Liver (tissue), 9 donors: ENCODE measurements around the gene PPP2R2B. TPM values are rescaled to one million over a fixed set of nuclear protein-coding genes. Genes with fewer than 3 reads are reported as not detected.

Experiments used
- DNase-seq: peaks from one replicate; pipeline ENCODE4 v3.0.0-alpha.2; 2017; ENCODE audit warnings: low spot score
- H3K27ac ChIP-seq, 2 donors: one replicate each; pipeline ENCODE4 v1.7.0; 2013; ENCODE audit warnings: inconsistent platforms in 2 of 2, low read length in 2 of 2, control low read depth in 1 of 2, low read depth in 1 of 2, mild to moderate bottlenecking in 1 of 2
- H3K27me3 ChIP-seq, 4 donors: one replicate each; pipeline versions ENCODE4 v1.6.1 to v1.7.0; 2013; ENCODE audit warnings: low read length in 3 of 4, inconsistent platforms in 1 of 4, mild to moderate bottlenecking in 1 of 4, moderate library complexity in 1 of 4; ENCODE audit not compliant: control insufficient read depth in 4 of 4, insufficient read depth in 4 of 4
- H3K36me3 ChIP-seq, 4 donors: one replicate each; pipeline versions ENCODE4 v1.6.1 to v1.7.0; 2013; ENCODE audit warnings: low read length in 3 of 4, mild to moderate bottlenecking in 3 of 4, low read depth in 1 of 4, moderate library complexity in 1 of 4; ENCODE audit not compliant: control insufficient read depth in 4 of 4, insufficient read depth in 3 of 4
- H3K4me1 ChIP-seq, 4 donors: one replicate each; pipeline versions ENCODE4 v1.6.1 to v1.7.0; 2013; ENCODE audit warnings: low read length in 3 of 4, mild to moderate bottlenecking in 3 of 4, moderate library complexity in 1 of 4; ENCODE audit not compliant: control insufficient read depth in 4 of 4, insufficient read depth in 4 of 4
- H3K4me3 ChIP-seq, 3 donors: one replicate each; pipeline versions ENCODE4 v1.6.1 to v1.7.0; 2013; ENCODE audit warnings: low read length in 3 of 3, control low read depth in 1 of 3, low read depth in 1 of 3, mild to moderate bottlenecking in 1 of 3
- H3K9ac ChIP-seq, 2 donors: one replicate each; pipeline ENCODE4 v1.7.0; 2013; ENCODE audit warnings: low read length in 2 of 2, mild to moderate bottlenecking in 2 of 2, moderate library complexity in 2 of 2, control low read depth in 1 of 2, low read depth in 1 of 2
- H3K9me3 ChIP-seq, 4 donors: one replicate each; pipeline versions ENCODE4 v1.6.1 to v1.7.0; 2013; ENCODE audit warnings: low read length in 3 of 4; ENCODE audit not compliant: control insufficient read depth in 4 of 4
- EGR1 ChIP-seq, 2 donors: IDR thresholded peaks; 2 replicates each; pipeline ENCODE4 v1.6.1; 2016 to 2018; ENCODE audit warnings: antibody characterized with exemption in 2 of 2, low read depth in 2 of 2
- FOXA1 ChIP-seq: IDR thresholded peaks from 2 replicates; pipeline ENCODE4 v1.6.1; 2016; ENCODE audit warnings: antibody characterized with exemption
- FOXA2 ChIP-seq: IDR thresholded peaks from 2 replicates; pipeline ENCODE4 v1.6.1; 2016; ENCODE audit warnings: antibody characterized with exemption
- GABPA ChIP-seq, 2 donors: IDR thresholded peaks in 1 of 2; conservative IDR thresholded peaks in 1 of 2; 2 replicates each; pipeline ENCODE4 v1.6.1; 2016; ENCODE audit warnings: antibody characterized with exemption in 2 of 2, mild to moderate bottlenecking in 1 of 2, moderate library complexity in 1 of 2
- HNF4A ChIP-seq, 2 donors: conservative IDR thresholded peaks; 2 replicates each; pipeline ENCODE4 v1.6.1; 2016; ENCODE audit warnings: antibody characterized with exemption in 2 of 2, mild to moderate bottlenecking in 2 of 2
- HNF4G ChIP-seq: IDR thresholded peaks from 2 replicates; pipeline ENCODE4 v1.6.1; 2016; ENCODE audit warnings: antibody characterized with exemption
- JUND ChIP-seq, 2 donors: IDR thresholded peaks; 2 replicates each; pipeline ENCODE4 v1.6.1; 2016; ENCODE audit warnings: antibody characterized with exemption in 2 of 2
- NR2F2 ChIP-seq: IDR thresholded peaks from 2 replicates; pipeline ENCODE4 v1.6.1; 2016; ENCODE audit warnings: antibody characterized with exemption
- RAD21 ChIP-seq, 2 donors: IDR thresholded peaks; 2 replicates each; pipeline ENCODE4 v1.6.1; 2016; ENCODE audit warnings: antibody characterized with exemption in 2 of 2, mild to moderate bottlenecking in 2 of 2
- RXRA ChIP-seq, 2 donors: IDR thresholded peaks; 2 replicates each; pipeline ENCODE4 v1.6.1; 2017 to 2018; ENCODE audit warnings: antibody characterized with exemption in 2 of 2, mild to moderate bottlenecking in 1 of 2
- SP1 ChIP-seq: IDR thresholded peaks from 2 replicates; pipeline ENCODE4 v1.6.1; 2018; ENCODE audit warnings: antibody characterized with exemption, mild to moderate bottlenecking
- TAF1 ChIP-seq: conservative IDR thresholded peaks from 2 replicates; pipeline ENCODE4 v1.6.1; 2016; ENCODE audit warnings: antibody characterized with exemption, mild to moderate bottlenecking
- YY1 ChIP-seq: IDR thresholded peaks from 2 replicates; pipeline ENCODE4 v1.6.1; 2016; ENCODE audit warnings: antibody characterized with exemption, mild to moderate bottlenecking
- polyA plus RNA-seq, 2 donors: library from polyadenylated mRNA; stranded (reverse) in 1 of 2; unstranded in 1 of 2; fragments of 200-250 nt in 1 of 2; fragments of >200 nt in 1 of 2; fragmentation: Nextera tagmentation in 1 of 2; extraction: Ambion mirVana in 1 of 2; gene quantifications; one replicate each; pipeline versions ENCODE4 v1.2.1 to v1.2.3, GENCODE V29; 2013 to 2015
- total RNA-seq, 2 donors: library from RNA; depleted of rRNA; stranded (reverse); fragments of >200 nt; gene quantifications; one replicate each; pipeline ENCODE4 v1.2.3, GENCODE V29; 2014
- TF ChIP-seq, protein P1 (sequence below): IDR thresholded peaks from 2 replicates; pipeline ENCODE4 v1.6.1; 2016; ENCODE audit warnings: antibody characterized with exemption
- TF ChIP-seq, protein P2 (sequence below): IDR thresholded peaks from 2 replicates; pipeline ENCODE4 v1.6.1; 2016; ENCODE audit warnings: antibody characterized with exemption
- TF ChIP-seq, protein P3 (sequence below): IDR thresholded peaks from 2 replicates; pipeline ENCODE4 v1.6.1; 2016; ENCODE audit warnings: antibody characterized with exemption
- TF ChIP-seq, protein P4 (sequence below): fragments of 150-350 bp; IDR thresholded peaks from 2 replicates; pipeline ENCODE4 v1.5.1; 2017; ENCODE audit warnings: improper control_type of control experiment, low read depth, low read length; ENCODE audit not compliant: missing input control
- TF ChIP-seq, protein P5 (sequence below): IDR thresholded peaks from 2 replicates; pipeline ENCODE4 v1.6.1; 2016; ENCODE audit warnings: antibody characterized with exemption, mild to moderate bottlenecking
- donor health status: healthy.
- donor health status: healthy.
- donor health status: healthy.
- donor health status: healthy.
- donor health status: healthy.

PPP2R2B gene
- total and polyA plus RNA-seq, 4 donors, result 0.15 to 6.3 (median 0.40) TPM

DNA sequence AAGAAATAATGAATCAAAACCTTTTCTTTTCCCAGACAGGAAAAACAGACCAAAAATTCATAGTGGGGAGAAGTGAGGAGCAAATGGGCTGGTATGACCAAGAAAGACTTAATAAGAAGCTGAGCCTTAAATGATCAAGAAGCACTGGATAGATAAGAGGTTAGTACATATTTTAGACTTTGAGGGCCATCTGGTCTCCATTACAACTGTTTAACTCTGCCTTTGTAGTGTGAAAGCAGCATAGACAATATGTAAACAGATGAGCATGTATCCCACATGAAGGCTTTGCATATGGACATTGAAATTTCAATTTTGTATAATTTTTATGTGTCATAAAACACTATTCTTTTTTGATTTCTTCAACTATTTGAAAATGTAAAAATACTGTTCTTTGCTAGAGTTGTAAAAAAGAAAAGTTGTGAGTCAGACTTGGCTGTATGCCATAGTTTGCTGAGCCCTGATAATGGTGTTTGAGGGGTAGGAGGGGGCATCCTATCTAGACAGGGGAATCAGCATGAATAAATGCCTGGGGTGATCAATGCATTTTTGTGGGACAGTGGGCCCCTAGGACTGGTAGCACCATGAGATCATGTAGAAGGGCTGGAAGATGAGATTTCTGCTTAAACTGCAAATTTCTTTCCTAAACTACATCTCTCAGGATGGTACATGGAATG, 270.8 kb downstream of the PPP2R2B start:
- no peak overlapping the region for H3K4me3 ChIP-seq
- H3K27ac ChIP-seq, result no peak overlapping the region
- no peaks in the 10 kb centered on the region for H3K36me3 ChIP-seq
- no peaks in the 10 kb centered on the region for H3K9me3 ChIP-seq
- no peak for DNase-seq
- no peaks in the 10 kb centered on the region for H3K4me1 ChIP-seq
- no peaks in the 10 kb centered on the region for H3K27me3 ChIP-seq
- no peak overlapping the region for H3K9ac ChIP-seq
- no peak for TF ChIP-seq RAD21 (IDR thresholded peaks at IDR 0.05)
- TF ChIP-seq RXRA (IDR thresholded peaks at IDR 0.05), result no peak
- TF ChIP-seq, protein P1, sequence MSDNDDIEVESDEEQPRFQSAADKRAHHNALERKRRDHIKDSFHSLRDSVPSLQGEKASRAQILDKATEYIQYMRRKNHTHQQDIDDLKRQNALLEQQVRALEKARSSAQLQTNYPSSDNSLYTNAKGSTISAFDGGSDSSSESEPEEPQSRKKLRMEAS, result no peak
- no peak for TF ChIP-seq YY1
- TF ChIP-seq, protein P2, sequence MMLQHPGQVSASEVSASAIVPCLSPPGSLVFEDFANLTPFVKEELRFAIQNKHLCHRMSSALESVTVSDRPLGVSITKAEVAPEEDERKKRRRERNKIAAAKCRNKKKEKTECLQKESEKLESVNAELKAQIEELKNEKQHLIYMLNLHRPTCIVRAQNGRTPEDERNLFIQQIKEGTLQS, result no peak
- no peak for TF ChIP-seq SP1
- TF ChIP-seq JUND (IDR thresholded peaks at IDR 0.05), result no peak
- no peak for TF ChIP-seq NR2F2
- no peak for TF ChIP-seq FOXA1
- TF ChIP-seq, protein P3, sequence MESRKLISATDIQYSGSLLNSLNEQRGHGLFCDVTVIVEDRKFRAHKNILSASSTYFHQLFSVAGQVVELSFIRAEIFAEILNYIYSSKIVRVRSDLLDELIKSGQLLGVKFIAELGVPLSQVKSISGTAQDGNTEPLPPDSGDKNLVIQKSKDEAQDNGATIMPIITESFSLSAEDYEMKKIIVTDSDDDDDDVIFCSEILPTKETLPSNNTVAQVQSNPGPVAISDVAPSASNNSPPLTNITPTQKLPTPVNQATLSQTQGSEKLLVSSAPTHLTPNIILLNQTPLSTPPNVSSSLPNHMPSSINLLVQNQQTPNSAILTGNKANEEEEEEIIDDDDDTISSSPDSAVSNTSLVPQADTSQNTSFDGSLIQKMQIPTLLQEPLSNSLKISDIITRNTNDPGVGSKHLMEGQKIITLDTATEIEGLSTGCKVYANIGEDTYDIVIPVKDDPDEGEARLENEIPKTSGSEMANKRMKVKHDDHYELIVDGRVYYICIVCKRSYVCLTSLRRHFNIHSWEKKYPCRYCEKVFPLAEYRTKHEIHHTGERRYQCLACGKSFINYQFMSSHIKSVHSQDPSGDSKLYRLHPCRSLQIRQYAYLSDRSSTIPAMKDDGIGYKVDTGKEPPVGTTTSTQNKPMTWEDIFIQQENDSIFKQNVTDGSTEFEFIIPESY, result no peak
- TF ChIP-seq TAF1, result no peak
- TF ChIP-seq HNF4G, result no peak
- TF ChIP-seq HNF4A (conservative IDR thresholded peaks at IDR 0.05), result no peak
- TF ChIP-seq GABPA (IDR thresholded peaks at IDR 0.05 in 1 of 2, conservative IDR thresholded peaks at IDR 0.05 in 1 of 2), result no peak
- TF ChIP-seq FOXA2, result no peak
- TF ChIP-seq, protein P4, sequence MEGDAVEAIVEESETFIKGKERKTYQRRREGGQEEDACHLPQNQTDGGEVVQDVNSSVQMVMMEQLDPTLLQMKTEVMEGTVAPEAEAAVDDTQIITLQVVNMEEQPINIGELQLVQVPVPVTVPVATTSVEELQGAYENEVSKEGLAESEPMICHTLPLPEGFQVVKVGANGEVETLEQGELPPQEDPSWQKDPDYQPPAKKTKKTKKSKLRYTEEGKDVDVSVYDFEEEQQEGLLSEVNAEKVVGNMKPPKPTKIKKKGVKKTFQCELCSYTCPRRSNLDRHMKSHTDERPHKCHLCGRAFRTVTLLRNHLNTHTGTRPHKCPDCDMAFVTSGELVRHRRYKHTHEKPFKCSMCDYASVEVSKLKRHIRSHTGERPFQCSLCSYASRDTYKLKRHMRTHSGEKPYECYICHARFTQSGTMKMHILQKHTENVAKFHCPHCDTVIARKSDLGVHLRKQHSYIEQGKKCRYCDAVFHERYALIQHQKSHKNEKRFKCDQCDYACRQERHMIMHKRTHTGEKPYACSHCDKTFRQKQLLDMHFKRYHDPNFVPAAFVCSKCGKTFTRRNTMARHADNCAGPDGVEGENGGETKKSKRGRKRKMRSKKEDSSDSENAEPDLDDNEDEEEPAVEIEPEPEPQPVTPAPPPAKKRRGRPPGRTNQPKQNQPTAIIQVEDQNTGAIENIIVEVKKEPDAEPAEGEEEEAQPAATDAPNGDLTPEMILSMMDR, result no peak
- TF ChIP-seq, protein P5, sequence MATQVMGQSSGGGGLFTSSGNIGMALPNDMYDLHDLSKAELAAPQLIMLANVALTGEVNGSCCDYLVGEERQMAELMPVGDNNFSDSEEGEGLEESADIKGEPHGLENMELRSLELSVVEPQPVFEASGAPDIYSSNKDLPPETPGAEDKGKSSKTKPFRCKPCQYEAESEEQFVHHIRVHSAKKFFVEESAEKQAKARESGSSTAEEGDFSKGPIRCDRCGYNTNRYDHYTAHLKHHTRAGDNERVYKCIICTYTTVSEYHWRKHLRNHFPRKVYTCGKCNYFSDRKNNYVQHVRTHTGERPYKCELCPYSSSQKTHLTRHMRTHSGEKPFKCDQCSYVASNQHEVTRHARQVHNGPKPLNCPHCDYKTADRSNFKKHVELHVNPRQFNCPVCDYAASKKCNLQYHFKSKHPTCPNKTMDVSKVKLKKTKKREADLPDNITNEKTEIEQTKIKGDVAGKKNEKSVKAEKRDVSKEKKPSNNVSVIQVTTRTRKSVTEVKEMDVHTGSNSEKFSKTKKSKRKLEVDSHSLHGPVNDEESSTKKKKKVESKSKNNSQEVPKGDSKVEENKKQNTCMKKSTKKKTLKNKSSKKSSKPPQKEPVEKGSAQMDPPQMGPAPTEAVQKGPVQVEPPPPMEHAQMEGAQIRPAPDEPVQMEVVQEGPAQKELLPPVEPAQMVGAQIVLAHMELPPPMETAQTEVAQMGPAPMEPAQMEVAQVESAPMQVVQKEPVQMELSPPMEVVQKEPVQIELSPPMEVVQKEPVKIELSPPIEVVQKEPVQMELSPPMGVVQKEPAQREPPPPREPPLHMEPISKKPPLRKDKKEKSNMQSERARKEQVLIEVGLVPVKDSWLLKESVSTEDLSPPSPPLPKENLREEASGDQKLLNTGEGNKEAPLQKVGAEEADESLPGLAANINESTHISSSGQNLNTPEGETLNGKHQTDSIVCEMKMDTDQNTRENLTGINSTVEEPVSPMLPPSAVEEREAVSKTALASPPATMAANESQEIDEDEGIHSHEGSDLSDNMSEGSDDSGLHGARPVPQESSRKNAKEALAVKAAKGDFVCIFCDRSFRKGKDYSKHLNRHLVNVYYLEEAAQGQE, result no peak
- TF ChIP-seq EGR1 (IDR thresholded peaks at IDR 0.05; ENCODE audit: low read depth in 2 of 2), result no peak
